RWPE1 (cell line): ENCODE data around the gene ANTXRL.
"Not testable (repeated sequence)": the region's sequence is repeated elsewhere in the genome, so short reads cannot be mapped to it uniquely, and the experiment has no call there.

Experiments used
- CTCF ChIA-PET: fragments of 350-600 bp; sonication (Branson Sonifier 250); formaldehyde crosslinking; extraction: SDS; loops from one replicate; lab custom pipeline; 2021; lab: Yijun Ruan, JAX
- POLR2A ChIA-PET: fragments of 400-600 bp; formaldehyde crosslinking; extraction: SDS; loops from one replicate; lab custom pipeline; 2020; ENCODE audit warnings: antibody characterized with exemption; ENCODE audit not compliant: low non-redundant PET; lab: Yijun Ruan, JAX
- DNase-seq: peaks from one replicate; pipeline ENCODE4 v3.0.0; 2012; ENCODE audit warnings: low spot score
- H3K27ac ChIP-seq: fragments of 450-650 bp; 2 replicates; pipeline ENCODE4 v1.5.1; 2017
- TF ChIP-seq, protein P1 (sequence below): fragments of 450-650 bp; conservative IDR thresholded peaks from 2 replicates; pipeline ENCODE4 v1.5.1; 2017; ENCODE audit warnings: low read depth, mild to moderate bottlenecking

Gene ANTXRL

DNA sequence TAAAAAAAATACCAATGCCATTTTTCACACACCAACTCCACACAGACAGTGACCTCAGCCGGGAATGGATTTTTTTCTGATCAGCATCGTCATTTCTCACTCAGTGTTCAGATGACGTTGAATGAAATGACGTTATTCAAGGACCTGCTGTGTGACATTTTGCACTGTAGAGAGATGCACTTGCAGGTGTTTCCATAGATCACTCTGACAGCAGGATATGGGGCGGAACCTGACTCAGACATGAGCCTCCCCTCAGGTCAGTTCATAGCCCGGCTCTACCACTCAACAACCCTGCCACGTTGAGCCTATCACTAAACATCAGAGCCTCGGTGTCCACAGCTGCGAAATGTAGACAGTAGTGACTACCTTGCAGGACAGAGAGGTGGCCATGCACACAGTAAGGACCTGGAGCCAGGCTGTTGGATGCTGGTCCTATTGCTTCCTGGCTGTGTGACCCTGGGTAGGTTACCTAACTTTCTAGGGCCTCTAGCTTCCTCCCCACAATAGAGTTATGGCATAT is 41.4 kb upstream of the ANTXRL start:
- ChIA-PET POLR2A (no interaction called here), CTCF (no interaction called here)
- no peak overlapping the region for H3K27ac ChIP-seq
- TF ChIP-seq, protein P1, sequence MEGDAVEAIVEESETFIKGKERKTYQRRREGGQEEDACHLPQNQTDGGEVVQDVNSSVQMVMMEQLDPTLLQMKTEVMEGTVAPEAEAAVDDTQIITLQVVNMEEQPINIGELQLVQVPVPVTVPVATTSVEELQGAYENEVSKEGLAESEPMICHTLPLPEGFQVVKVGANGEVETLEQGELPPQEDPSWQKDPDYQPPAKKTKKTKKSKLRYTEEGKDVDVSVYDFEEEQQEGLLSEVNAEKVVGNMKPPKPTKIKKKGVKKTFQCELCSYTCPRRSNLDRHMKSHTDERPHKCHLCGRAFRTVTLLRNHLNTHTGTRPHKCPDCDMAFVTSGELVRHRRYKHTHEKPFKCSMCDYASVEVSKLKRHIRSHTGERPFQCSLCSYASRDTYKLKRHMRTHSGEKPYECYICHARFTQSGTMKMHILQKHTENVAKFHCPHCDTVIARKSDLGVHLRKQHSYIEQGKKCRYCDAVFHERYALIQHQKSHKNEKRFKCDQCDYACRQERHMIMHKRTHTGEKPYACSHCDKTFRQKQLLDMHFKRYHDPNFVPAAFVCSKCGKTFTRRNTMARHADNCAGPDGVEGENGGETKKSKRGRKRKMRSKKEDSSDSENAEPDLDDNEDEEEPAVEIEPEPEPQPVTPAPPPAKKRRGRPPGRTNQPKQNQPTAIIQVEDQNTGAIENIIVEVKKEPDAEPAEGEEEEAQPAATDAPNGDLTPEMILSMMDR = no peak
- no peak for DNase-seq

DNA sequence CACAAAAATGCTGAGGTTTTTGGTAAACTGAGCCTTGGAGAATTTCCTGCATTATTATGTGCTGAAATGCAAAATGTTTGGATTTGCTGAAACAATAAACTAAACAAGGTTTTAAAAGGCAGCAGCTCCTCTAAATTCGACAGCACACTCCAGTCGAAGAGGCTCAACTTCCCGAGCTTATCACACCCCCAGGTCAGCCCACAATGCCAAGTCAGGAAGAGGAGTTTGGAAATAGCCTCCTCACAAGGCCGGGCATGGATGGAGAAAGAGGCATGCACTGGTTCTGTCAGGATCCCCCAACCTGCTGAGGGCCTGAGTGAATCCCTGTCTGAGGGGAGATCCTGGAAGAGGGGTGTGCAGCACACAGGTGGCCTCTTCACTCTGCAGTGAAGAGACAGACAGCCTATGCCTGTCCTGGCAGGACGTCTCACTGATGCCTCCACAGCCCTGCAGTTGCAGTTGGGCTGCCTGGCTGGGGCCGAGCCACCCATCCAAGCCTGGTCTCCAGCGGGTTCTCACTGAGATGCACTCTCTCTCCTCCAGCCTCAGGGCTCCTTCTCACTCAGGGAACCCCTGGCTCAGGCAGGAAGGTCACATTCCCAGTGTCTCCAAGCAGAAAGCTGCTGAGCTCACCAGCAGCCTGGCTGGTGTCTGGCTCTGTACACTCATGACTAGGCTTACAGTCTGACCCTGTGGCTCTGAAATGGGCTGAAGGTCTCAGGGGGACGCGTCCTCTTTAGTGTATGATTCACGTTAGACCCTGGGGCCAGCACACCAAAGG is 40.2 kb upstream of the ANTXRL start:
- H3K27ac ChIP-seq, CTCF ChIA-PET, DNase-seq, POLR2A ChIA-PET: not testable (repeated sequence)

DNA sequence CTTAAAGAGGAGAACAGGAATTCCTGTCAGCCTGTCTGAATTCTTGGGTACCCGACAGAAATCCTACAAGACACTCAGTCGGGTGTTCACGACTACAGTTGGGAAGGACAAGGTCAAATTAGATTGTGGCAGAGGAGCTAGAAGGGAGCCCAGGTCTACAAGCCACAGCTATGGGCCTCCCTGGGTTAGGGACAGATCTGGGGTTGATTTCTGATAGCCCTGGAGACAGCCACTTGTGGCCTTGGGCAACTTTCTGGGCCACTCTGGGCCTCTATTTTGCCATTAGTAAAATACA is 39.7 kb upstream of the ANTXRL start:
- CTCF ChIA-PET = interaction anchor here (0.6 kb wide), 1 partner anchor 309 kb away, joined by 3 read pairs; no protein-coding TSS in a partner anchor
- no peak overlapping the region for H3K27ac ChIP-seq
- TF ChIP-seq, protein P1 = no peak
- DNase-seq = no peak
- POLR2A ChIA-PET = no interaction called here

DNA sequence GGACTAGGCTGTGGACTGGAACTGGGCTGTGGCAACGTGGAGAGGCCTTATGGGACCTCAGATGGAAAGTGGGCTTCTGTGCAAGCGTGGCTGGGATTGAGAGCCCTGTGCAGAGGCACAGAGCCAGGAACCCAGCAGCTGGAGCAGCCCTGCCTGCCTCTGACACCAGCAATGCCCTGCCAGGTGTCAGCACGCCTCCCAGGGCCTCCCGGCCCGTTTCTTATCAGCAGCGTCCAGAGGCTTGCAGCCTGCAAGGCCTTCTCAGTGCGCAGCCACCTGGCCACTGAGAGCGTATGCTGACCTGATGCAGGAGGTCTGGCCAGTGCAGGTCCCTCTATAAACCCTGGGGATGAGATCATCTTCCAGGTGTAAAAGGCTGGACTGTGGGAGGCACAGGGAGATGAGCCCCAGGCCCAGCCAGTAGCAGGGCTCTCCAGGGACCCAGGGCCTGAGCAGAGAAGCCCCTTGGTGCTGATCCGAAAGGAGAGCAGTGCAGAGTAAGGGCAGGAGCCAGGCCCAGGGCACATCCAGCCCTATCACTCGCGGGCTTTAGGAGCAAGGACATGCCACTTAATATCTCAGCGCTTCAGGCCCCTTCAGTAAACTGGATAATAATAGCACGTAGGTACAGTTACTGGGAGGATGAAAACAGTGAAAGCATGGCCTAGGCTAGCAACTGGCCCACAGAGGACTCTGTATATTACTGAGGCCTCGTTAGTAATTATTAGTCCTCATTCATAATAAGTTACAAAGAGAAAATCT is 38.8 kb upstream of the ANTXRL start:
- TF ChIP-seq, protein P1 = no peak
- no peak overlapping the region for H3K27ac ChIP-seq
- CTCF ChIA-PET = interaction anchor here (0.6 kb wide), 1 partner anchor 308 kb away, joined by 3 read pairs; no protein-coding TSS in a partner anchor
- no peak for DNase-seq
- POLR2A ChIA-PET = no interaction called here

DNA sequence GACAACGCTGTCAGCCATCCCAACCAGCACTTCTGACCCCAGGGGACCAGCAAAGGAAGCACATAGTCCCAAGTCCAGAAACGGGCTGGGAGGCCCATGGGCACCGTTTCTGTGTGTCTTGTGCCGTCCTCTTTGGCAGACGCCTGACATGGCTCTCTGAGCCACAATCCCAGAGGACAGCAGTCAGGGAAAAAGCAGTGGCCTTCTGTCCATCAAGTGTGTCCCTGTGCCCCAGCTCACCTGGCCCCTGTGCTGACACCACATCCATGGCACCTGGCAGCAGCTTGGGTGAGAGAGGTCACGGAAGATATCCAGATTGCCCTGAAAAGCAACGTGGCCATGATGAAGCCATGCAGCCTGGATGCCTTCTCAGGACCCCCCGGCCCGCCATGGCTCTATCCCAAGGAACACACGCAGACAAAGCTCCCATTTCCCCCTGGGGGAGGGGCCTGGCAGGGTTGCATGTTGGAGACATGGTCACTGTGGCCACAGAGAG is 38.1 kb upstream of the ANTXRL start:
- TF ChIP-seq, protein P1 = no peak
- ChIA-PET POLR2A (no interaction called here), CTCF (no interaction called here)
- DNase-seq = no peak
- no peak overlapping the region for H3K27ac ChIP-seq

DNA sequence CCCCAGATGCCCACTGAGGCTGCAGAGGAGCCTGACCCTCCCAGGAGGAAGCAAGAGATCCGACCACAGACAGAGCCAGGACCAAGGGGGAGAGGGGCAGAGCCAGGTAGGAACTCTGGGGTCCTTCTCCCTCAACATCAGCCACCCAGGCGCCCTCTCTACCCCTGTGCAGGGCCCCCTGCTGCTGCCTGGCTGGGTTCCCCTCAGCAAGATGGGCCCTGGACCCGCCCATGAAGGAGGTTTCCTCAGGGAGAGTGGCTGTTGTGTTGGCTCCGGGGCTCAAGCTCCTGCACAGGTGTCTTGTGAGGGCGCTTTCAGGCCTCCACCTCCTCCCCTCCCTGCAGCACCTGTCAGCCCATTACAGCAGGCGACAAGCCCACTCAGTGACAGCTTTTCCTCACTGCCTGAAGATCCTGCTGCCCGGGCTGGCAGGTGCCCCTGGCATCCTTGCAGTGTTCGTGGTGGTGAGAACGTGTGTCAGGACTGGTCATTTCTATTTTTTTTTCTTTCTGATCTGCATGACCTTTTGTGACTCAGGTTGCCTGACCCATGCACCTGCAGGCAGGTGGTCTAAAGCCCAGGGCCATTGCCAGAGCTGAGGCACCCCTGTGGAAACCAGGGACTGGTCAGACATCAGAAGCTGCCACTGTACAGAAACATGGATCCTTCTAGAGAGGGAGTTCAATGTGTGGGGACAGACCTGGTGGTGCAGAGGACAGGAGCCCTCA is 37.0 kb upstream of the ANTXRL start:
- DNase-seq, POLR2A ChIA-PET, CTCF ChIA-PET, H3K27ac ChIP-seq: not testable (repeated sequence)

DNA sequence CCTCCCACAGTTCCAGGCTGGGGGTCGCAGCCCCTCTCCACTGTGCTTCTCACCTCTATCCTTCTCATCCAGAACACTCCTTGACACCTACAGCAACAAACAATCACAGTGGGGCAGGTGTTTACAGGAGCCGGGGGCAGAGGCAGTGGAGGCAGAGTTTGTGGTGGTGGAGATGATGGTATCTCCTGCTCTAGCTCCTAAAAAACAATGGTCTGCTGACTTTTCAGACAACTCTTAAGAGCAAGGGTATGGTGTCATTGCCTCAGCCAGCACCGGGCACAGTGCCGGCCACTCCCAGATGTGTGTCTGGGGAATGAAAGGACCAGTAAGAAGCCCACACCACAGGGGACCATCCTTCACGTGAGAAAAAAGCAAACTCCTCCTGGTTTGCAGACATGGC is 36.3 kb upstream of the ANTXRL start:
- TF ChIP-seq, protein P1 = no peak
- H3K27ac ChIP-seq = no peak overlapping the region
- ChIA-PET CTCF (no interaction called here), POLR2A (no interaction called here)
- DNase-seq = no peak
